Kasumi-1 (cell line): ENCODE measurements around the gene FCAMR.

Source experiments
- DNase-seq, 2 experiments: peaks; one replicate each; lab custom pipeline; 2025; lab: John Stamatoyannopoulos, UW

The FCAMR gene, protein sequence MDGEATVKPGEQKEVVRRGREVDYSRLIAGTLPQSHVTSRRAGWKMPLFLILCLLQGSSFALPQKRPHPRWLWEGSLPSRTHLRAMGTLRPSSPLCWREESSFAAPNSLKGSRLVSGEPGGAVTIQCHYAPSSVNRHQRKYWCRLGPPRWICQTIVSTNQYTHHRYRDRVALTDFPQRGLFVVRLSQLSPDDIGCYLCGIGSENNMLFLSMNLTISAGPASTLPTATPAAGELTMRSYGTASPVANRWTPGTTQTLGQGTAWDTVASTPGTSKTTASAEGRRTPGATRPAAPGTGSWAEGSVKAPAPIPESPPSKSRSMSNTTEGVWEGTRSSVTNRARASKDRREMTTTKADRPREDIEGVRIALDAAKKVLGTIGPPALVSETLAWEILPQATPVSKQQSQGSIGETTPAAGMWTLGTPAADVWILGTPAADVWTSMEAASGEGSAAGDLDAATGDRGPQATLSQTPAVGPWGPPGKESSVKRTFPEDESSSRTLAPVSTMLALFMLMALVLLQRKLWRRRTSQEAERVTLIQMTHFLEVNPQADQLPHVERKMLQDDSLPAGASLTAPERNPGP

GRCh38 chr1:206970446-206970845, at the start of gene FCAMR:
FCAMR (minus strand) TSS chr1:206970460; CDS start chr1:206970125, 335 bp downstream.
- no peak for DNase-seq

GRCh38 chr1:207019661-207020060, 49.4 kb upstream of the FCAMR start:
- no peak for DNase-seq

DNA sequence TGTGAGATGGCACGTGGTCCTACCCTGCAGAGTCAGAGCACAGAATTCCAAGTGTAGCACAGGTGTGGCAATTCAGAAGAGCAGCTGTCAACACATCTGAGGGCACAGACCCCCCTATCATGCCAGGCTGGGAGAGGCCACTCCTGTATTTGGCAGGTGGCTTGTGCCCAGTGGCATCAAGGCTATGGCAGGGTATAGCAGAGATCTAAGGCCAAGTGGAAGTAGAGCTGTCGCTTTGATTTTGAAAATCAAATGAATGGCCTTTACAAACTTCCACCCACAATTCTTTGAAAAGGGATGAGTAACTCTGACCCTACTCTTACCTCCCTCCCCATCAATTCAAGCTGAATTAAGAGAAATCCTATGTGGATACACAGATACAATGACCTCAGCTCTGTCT, 48.9 kb upstream of the FCAMR start:
- no peak for DNase-seq

GRCh38 chr1:207018707-207019106, 48.4 kb upstream of the FCAMR start:
- no peak for DNase-seq

GRCh38 chr1:207017615-207018559, 47.6 kb upstream of the FCAMR start:
- DNase-seq: no peak

DNA sequence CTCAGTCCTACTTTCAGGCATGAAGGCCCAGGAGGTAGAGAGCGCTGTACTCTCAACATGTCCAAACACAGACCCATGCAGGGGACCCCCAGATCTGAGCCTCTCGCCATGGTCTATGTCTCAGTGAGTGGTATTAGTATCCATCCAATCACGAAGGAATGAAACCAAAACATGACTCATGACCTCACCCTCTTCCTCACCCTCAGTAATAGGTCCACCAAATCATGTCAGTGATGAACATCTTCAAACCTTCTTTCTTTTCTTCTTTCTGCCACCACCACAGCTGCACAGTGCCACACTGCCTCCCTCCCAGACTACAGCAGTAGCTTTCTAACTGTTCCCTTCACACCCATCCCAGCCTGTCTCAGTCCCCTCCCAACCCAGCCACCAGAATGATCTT, 45.5 kb upstream of the FCAMR start:
- no peak for DNase-seq

DNA sequence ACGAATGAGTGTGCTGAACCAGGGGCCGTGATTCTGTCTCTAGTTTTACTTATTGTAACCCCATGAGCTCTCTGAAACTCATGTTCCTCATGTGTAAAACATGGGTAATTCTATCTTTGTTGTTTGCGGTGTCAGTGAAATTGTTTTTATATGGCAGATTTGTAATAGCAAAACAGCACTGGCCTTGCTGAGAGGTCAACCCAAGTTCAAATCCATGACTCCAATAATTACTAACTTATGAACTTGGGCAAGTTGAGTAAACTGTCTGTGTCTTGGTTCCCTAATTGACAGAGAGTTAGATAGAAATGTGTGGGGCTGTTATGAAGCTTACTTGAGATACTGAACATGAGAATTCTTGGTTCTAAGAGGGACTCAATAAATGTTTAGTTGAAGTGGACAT, 44.5 kb upstream of the FCAMR start:
- no peak for DNase-seq

GRCh38 chr1:207013321-207014085, 43.2 kb upstream of the FCAMR start:
- no peak for DNase-seq

DNA sequence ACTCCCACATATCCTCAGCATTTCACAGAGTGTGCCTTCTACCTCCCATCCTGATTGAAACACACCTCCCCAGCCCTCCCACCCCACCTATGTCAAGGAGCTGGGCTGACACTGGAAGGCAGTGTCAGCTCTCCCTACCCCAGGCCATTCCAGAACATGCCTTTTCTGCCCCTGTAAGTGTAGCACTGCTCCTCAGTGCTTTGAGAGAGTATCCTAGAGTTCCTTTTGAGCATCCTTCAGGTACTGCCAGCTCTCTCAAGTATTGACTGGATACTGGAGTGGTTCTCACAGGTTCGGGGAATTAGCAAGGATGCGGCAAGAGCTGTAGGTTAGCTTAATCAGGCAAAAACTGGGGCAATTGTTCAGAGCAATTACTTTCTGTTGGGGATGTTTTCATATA, 40.5 kb upstream of the FCAMR start:
- no peak for DNase-seq

DNA sequence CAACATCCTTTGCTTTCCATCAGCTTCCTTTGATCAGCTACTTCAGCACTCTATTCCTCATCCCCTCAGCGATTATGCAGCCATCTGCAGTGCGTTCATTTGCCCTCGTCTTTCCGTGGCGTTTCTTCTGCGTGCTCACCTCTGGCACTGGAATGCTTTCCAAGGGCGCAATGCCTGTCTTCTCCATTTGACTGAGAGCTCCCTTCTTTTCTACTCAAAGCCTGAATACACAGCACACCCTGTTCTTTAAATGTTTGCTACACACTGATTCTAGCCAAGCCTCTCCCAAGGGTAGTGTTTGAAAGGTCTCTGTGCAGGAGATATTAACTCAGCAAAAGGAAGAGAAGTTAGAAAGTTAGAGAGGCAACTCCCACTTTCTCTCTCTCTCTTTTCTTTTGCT, 39.7 kb upstream of the FCAMR start:
- DNase-seq: no peak

DNA sequence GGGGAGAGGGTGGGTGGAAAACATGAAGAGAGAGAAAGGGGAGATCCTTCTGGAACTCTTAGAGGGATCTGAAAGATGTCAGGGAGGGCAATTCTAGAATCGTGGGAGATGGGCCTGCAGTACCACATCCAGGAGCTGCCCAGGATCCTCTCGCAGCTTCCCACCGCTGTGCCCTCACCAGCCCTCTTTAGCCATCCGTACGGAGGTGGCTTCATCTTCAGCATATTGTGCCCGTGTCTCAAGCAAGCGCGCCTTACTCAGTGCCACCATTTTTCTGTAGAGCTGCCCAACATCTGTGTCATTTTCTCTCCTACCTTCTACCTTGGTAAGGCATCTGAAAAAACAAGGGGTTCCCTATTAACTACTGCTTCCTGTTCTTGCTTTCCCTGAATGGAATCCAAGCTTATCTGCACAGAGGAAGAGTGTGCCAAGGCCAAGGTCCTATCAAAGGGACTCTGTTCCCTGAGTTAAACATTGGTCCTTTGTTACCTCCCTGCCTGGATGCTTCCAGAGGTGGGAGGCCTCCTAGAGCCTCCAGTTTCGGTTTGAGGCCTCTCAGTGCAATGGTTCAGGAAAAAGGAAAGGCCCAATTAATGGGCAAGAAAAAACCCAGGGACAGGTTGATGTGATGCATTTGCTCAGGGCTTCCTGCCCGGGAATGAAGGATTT, 39.1 kb upstream of the FCAMR start:
- no peak for DNase-seq

DNA sequence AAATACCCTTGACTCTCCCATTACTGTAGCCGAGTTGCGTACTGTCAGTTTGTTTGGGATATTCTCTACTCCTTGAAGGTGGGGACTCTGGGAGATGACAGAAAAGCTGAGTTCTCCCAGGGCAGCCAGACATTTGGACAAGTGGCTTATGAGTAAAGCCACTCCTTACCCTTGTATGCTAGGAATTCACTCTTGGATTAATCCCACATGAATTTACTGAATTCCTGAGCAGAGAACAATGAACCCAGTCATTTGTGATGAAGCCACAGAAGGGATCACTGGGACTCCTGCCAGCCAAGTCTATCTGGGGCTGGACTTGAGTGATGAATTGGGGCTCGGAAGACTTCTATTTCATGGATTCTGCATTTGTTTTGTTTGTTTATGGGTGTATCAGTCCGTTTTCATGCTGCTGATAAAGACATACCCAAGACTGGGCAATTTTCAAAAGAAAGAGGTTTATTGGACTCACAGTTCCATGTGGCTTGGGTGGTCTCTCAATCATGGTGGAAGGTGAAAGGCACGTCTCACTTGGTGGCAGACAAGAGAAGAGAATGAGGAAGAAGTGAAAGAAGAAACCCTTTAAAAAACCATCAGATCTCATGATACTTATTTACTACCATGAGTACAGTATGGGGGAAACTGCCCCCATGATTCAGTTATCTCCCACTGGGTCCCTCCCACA, 37.2 kb upstream of the FCAMR start:
- no peak for DNase-seq

- DNase-seq: no peak
These were observed 36.7 kb upstream of the FCAMR start for GRCh38 chr1:207006914-207007313.

GRCh38 chr1:207006083-207006482, 35.8 kb upstream of the FCAMR start:
- DNase-seq: no peak

DNA sequence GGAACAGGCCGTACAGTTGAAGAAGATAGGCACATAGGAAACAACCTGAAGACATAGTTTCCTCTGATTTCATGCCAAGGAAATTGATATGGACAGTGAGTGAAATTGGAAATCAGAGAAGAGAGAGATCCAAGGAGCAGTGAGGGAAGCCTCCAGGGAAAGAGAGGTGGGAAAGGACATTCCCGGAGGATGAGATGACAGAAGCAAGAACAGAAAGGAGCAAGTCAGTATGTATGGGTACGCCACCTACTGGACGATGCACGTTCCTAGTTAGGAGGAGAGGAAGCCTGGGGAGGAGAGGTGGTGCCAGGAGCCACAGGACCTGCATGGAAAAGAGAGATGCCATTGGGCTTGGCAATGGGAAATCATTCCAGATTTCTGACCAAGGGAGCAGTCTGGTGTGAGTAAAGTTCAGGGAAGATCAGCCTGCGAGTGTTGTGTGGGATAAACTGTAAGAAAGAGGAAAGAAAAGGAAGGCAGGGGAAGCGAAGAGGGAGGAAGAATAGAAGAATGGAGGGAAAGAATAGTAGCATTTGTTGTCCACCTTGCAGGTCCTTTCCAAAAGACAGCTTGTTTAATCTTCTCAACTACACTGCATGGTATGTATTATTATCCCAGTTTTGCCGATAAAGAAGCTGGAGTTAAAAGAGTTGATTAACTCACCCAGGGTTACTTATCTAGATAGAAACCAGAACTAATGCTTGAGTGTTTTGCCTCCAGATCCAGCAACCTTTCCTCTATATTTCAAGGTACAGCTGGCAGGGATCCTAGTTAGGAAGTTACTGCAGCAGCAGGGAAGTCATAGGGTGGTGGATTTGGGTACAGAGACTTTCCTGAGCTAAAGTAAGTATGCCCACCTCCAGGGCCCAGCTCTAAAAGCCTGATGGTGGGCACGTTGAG, 34.9 kb upstream of the FCAMR start:
- DNase-seq: peak; percentile 53 to 69

- no peak for DNase-seq
These were observed 33.0 kb upstream of the FCAMR start for GRCh38 chr1:207003210-207003609.

DNA sequence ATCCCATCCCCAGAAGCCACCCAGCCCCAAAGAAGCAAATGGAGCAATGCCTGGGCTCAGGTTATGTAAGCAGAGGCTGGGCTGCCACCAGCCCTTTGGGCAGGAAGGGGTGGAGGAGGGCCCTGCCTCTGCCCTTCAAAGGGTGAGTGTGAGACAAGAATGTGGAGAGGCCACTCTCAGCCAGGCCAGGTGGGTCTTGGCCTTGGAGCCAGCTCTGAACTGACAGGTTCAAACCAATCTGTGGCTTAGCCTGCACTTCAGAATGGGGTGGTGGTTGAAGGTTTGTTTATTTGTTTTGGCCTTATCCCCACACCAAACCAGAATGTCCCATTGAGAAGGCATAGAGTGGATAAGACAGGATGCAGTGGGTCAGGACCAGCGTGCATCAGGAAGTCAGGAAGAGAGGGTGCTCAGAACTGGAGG, 32.5 kb upstream of the FCAMR start:
- no peak for DNase-seq

DNA sequence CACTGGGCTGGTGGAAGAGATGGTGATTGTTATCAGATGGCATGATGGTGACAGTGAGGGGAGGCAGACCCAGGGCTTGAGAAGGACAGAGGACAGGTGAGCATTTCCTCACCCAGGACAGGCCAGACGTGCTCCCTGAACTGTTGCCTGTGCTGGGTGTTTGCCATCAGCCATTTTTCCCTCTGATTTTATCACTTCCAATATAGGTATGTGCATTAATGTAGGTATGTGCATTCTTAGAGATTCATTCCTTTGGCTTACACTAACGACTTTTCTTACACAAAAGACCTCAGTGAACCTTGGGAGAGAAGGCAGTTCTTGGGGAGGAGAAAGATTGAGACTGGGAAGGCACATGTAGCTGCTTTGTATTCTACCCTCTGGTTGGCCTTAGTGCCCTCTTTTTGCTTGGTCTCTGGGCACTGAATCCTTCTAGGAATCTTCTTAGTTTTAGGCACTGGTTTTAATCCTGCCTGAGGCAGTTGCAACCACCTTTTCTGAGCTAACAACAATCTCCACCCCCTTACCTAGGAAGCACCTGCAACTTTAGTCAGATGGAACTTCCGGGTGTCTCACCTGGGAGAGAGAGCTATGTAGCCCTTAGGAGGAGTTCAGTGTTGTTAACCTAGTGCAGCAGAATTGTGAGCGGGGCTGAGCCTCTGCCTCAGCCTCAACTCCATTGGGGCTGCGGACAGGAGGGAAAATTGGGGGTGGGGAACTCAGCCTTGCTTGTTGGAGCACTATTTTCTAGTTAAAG, 31.4 kb upstream of the FCAMR start:
- no peak for DNase-seq
